GM21526 (cell line): Measurements from ENCODE around the gene ZFYVE27.

Experiments used
- ATAC-seq: cut with Tn5 transposase; IDR thresholded peaks from one replicate; pipeline ENCODE4 v1.9.1; 2021; ENCODE audit warnings: moderate library complexity; ENCODE audit not compliant: unreplicated experiment, low FRiP score

The ZFYVE27 gene

DNA sequence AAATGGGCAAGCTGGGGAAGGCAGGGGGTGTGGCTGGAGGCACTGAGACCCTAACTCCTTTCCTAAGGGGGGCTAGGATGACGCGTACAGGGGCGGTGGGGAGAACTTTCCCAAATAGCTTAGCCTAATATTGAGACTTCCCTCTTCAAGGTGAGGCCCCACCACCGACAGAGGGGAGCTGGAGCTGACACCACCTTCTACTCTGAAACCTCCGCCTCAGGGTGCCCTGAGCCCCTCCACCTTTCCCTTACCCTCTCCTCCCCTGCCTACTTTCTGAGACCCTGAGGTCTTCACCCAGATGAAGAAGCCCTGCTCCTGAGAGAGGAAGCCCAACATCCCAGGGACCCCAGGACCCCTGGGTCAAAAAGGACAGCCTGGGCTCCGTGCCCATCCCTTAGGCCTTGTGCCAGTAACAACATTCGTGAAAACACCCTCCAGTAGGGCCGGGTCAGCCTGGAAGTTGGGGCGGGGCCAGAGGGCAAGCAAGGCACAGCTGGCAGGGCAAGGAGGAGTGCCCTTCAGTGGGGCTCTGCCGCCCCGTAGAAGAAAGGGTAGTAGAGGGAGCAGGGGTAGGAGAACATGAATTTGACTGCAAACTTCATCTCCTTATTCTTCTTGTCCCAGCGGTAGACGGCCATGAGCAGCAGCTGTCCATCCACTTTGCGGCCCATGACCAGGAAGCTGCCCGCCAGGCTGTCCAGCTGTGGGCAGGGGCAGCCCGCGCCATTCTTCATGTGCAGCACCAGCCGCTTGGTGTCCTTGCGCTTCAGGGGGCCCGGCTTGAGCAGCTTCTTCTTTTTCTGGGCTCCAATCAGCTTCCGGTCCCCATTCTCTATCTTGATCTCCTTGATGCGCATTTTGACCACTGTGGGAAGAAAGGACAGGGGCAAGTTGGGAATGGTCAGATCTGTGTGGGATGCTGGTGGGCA is 30.3 kb downstream of the ZFYVE27 start:
- ATAC-seq: no peak

DNA sequence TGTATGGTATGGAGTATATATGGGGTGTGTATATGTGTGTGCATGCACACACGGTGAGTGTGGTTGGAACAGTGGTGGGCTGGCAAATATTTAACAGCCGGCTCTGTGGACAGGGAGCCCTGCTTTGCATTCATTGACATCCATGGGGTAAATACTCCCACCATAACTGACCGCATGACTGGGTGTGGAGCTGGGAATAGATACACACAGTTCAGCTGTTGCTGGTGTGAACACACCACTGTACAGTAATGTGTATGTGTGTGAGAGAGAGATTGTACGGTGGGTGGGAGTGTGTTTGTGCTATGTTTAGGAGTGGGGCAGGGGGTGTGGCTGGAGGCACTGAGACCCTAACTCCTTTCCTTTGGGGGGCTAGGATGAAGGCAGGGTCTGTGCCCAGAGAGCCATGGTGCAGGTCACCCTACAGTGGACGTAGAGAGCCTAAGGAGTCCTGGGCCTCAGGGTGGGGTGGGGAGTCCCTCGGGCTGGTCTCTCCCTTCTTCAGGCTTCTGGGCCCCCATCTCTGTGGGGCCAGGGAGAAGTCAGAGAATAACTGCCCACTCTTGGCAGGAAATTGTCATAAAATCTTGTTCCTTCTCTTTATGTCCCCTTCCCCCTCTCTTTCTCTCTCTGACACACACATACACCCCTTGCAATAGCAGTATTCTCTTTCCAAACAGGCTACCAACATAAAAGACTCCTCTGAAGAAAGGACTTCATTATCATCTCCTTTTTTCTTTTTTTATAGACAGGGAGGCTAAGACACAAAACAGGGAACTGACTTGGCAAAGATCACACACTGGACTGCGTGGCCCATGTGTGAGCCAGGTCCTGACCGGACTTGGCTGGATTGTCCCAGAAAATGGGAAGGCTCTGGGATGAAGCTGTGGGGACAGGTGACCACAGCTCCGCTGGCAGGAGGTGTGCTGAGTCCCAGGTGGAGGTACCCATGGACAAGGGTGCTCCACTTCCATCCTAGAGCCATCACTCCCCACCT is 31.7 kb downstream of the ZFYVE27 start:
- ATAC-seq: no peak

GRCh38 chr10:97770255-97770654 is 33.3 kb downstream of the ZFYVE27 start:
- ATAC-seq: no peak

DNA sequence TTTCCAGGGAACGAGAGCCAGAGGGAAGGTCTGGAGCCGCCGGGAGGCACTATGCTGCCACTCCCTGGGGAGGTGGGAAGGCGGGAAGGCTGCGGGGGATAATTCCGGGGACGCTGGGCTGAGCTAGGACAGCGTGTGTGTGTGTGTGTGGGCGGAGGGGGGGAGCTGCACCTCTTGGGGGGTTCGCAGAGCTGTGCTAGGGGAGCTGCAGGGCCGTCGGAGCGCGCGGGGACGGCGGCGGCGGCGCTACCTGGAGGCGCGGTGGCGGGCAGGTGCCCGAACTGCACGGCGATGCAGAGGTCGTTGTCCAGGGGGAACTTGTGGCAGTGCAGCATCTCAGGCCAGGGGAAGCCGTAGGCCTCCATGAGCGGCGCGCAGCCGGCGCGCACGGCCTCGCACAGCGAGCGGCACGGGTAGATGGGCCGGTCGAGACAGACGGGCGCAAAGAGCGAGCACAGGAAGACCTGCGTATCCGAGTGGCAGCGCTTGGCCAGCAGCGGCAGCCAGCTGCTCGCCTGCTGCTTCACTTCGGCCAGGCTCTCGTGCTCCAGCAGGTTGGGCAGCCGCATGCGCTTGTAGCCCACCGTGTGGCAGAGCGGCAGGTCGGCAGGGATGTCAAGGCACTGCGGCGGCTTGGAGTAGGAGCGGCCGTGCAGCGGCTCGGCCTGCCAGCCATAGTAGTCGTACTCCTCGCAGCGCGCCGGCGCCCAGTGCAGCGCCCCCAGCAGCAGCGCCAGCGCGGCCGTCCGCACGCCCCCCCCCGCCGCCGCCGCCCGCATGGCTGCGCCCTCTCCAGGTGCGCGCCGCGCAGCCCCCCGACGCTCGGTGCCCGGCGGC is 34.3 kb downstream of the ZFYVE27 start:
- no peak for ATAC-seq

DNA sequence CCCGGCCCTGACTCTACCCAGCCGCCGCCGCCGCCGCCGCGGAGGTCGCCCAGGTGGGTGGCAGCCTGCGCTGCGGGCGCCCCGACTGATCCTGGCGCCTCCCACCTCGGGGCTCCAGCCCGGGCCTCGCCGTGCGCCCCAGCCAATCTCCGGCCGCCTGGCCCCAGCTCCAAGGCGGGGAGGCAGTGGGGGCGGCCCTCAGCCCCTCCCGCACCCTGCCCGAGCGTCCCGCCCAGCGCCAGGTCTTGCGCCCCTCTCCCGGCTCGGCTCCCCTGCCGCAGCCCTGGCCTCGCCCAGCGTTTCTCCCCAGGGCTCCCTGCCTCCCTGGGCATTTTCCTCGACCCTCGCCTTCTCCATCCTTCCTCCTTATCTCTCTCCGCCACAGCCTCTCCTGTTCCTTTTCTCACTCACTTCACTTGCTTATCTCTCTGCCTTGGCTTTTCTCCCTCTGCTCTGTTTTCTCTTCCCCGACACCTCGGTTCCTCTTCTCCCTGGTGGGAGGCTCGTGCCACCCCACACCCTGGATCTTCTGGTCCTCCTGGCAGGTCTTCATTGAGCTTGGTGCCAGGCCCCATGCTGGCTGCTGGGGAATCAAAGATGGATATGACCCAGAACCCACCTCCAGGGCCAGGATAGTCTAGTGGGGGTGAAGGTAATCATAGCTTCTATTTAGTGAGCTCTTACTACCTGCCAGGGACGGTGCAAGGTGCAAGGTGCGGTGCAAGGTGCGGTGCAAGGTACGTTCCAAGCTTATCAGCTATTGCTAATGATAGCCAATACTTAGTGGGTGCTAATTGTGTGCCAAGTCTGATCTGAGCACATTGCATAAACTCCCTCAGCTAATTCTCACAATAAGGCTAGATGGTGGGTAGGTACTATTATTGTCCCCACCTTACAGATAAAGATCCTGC is 35.2 kb downstream of the ZFYVE27 start, which contains the start of gene SFRP5:
Gene SFRP5 (minus strand): TSS at position 87 of the 911 bp plus-strand sequence. CDS start 166 bp downstream, outside the sequence.
- no peak for ATAC-seq

- no peak for ATAC-seq
Observed at GRCh38 chr10:97773096-97773495, 36.2 kb downstream of the ZFYVE27 start.

- ATAC-seq: no peak
Observed at GRCh38 chr10:97774811-97775294, 37.9 kb downstream of the ZFYVE27 start.

DNA sequence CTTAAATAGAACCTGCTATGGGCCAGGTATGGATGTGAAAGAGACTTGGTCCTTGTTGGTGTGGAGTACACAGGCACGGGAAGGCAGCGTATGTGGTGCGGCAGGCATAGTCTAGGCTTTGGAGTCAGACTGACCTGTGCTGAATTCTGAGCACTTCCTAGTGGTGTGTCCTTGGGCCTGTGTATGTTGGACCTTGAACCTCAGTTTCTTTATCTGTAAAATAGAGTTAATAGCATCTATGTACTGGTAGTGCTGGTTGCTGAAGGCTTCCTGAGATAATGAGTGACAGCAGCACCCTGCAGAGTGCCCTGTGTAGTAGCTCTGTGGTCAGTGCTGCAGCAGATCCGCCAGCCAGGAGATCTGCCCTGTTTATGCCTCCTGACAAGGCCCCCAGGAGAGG is 40.2 kb downstream of the ZFYVE27 start:
- no peak for ATAC-seq

GRCh38 chr10:97778452-97779302 is 41.7 kb downstream of the ZFYVE27 start:
- no peak for ATAC-seq

GRCh38 chr10:97779492-97779891 is 42.6 kb downstream of the ZFYVE27 start:
- ATAC-seq: no peak

DNA sequence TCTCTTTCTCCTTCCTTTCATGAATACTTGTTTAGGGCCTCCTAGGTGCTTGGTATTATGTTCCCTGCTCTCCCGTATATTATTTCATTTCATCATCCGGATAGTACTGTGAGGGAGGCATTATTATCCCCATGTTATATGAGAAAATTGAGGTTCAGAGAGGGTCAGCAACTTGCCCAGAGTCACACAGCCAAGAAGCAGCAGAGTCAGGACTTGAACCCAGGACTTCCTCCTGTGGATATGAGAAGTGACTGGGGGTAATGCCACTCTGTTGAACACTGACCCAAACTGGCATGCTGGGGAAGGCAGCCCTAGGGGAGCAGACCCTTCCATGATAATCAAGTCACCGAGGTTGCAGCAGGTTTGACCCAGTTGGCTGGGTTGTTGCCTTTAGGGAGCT is 43.0 kb downstream of the ZFYVE27 start:
- no peak for ATAC-seq

DNA sequence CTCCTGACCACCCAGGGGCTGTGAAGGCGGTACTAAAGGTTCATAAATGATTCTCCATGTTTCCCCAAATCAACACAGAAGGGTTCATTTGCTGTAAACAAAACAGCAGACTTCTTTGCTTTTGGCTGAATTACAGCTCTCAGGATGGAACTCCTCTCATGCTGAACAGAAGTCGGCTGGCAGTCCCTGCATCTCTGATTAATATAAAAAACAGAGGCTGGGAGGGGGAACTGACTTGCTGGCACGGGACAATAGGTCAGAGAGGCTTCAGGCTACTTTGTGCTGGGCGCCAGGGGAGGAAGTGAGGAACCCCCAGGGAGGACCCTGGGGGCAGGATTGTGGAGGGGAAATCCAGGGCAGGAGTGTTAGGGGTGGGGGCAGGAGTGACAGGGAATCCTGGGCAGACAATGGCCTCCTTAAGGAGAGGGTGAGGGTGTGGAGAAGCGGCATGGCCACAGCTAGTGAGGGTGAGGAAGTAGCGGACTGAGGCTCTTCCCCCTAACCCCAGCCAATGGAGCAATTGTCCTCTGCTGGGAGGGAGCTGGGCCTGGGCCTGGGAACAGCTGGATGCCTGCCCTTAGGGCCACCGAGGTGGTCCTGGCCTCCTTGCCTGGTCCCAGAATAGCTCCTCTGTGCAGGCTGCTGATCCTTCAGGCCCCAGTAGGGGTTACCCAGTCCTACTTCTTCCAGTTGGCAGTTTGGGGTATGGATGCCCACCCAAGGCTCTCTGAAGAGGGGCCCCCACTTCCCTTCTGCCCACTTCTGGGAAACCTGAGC is 44.1 kb downstream of the ZFYVE27 start:
- no peak for ATAC-seq

- ATAC-seq: no peak
Observed at GRCh38 chr10:97781618-97782331, 44.8 kb downstream of the ZFYVE27 start.

- ATAC-seq: no peak
Observed at GRCh38 chr10:97782455-97783228, 45.7 kb downstream of the ZFYVE27 start.

DNA sequence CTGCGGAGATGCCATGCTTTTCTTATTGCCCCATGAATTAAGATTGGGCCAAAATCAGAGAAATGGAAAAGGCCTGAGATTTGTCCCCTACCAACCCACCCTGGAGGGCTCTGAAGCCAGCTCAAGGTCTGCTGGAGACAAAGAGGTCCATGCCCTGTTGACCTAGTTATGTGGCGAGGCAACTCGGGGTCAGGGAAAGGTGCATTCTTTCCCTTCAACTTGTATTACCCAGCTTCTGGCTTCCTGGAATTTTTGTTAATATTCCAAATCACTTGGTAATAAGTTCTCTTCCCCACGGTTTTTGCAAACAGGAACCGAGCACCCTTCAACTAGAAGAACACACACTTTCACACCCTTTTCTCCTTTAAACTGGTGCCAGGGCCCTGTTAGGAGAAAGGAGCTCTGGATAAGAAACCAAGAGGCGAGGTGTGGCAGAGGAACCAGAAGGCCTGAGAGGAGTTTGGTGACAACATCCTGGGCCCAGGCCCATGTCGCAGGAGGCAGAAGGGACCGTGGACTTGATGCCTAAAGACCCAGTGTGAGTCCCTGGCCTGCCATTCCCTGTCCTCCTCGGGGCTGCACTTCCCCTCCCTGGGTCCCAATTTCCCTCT is 47.4 kb downstream of the ZFYVE27 start:
- no peak for ATAC-seq

DNA sequence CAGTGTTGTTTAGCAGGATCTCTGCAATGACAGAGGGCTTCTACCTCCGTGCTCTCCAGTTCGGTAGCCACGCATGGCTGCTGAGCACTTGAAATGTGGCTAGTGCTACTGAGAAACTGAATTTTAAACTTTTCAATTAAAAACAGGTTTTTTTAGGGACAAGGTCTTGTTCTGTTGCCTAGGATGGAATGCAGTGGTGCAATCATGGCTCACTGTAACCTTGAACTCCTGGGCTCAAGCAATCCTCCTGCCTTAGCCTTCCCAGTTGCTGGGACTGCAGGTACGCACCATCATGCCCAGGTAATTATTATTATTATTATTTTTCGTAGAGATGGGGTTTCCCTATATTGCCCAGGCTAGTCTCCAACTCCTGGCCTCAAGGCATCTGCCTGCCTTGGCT is 48.3 kb downstream of the ZFYVE27 start:
- no peak for ATAC-seq
